ENCODE data around the gene PBX4. TPM values are rescaled to one million over a fixed set of nuclear protein-coding genes. Genes with fewer than 3 reads are reported as not detected.

PBX4 gene
- total RNA-seq, 1 donor from 2014 or later = 0.82 TPM

DNA sequence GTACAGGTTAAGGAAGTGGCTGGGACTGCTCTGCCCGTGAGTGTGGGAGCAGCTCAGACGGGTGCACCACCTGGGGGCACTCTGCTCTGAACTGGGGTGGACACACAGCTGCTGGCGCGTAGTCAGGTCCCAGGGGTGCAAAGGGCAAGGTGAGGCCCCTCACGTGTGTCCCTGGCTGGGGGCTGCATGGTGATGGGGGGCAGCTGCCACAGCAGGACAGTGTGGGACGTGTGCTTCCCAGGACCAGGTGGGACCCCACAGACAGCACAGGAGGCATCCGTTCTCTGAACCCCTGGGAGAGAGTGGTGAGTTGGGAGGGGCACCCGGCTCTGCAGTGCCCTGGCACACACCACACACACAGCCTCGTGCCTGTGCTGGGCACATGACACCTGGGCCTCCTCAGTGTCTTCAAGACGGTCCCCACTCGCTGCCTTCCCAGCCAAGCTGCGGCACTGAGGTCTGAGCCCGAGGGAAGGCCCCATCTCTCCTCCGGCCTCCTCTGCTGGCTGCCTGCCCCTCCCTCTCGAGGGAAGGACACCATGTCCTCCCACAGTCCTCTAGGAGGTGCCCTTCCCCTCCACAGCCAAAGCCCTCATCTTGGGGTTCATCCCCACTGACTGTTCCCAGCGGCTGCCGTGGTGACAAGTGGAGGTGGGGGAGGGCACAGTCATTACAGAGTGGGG is 55.7 kb downstream of the PBX4 start:
- no peak overlapping the region for H3K4me3 Mint-ChIP-seq (ENCODE audit: unreplicated experiment)
- no peaks in the 10 kb centered on the region for H3K9me3 Mint-ChIP-seq (ENCODE audit: unreplicated experiment)

DNA sequence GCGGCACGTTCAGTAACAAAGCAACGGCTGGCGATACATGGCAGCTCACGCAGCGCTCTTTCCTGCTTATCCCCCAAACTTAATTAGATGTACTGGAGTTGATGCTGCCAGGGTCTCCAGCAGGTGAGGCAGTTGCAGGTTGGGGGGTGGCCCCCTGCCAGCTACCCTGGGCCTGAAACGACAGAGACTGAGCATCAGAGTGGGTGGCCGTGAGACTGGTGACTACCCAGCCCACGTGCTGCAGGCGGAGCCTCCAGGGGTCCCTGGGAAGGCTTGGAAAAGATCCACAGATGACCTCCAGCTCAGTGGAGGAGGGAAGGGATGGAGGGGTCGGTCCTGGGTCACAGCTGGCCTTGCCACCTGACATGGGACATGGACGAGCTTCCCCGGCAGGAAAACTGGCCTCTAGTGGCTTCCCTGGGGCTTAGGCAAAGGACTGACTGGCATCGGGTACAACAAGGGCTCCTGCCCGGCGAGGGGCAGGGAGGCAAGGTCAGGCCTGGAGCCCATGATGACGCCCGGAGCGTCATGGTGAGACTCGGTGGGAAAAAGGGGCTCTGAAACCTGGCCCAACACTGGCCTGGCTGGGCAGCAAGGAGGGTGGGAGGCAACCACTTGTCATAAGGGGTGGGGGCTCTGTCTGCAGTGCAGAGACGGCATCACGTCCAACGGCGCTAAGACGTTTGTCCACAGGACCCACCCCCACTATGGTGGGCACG is 56.4 kb downstream of the PBX4 start:
- TF ChIP-seq, protein P1, sequence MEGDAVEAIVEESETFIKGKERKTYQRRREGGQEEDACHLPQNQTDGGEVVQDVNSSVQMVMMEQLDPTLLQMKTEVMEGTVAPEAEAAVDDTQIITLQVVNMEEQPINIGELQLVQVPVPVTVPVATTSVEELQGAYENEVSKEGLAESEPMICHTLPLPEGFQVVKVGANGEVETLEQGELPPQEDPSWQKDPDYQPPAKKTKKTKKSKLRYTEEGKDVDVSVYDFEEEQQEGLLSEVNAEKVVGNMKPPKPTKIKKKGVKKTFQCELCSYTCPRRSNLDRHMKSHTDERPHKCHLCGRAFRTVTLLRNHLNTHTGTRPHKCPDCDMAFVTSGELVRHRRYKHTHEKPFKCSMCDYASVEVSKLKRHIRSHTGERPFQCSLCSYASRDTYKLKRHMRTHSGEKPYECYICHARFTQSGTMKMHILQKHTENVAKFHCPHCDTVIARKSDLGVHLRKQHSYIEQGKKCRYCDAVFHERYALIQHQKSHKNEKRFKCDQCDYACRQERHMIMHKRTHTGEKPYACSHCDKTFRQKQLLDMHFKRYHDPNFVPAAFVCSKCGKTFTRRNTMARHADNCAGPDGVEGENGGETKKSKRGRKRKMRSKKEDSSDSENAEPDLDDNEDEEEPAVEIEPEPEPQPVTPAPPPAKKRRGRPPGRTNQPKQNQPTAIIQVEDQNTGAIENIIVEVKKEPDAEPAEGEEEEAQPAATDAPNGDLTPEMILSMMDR (IDR thresholded peaks at IDR 0.05; ENCODE audit: unreplicated experiment) = no peak
- no peaks in the 10 kb centered on the region for H3K9me3 Mint-ChIP-seq (ENCODE audit: unreplicated experiment)
- no peak overlapping the region for H3K4me3 Mint-ChIP-seq (ENCODE audit: unreplicated experiment)
- peaks cover 5% of the 10 kb centered on the region for H3K4me1 Mint-ChIP-seq (ENCODE audit: unreplicated experiment)
- H3K36me3 Mint-ChIP-seq (ENCODE audit: low read depth, unreplicated experiment) = no peaks in the 10 kb centered on the region
- DNase-seq (ENCODE audit: low spot score) = no peak
- H3K27ac Mint-ChIP-seq (ENCODE audit: unreplicated experiment) = no peak overlapping the region
- H3K27me3 Mint-ChIP-seq (ENCODE audit: unreplicated experiment) = peaks cover 11% of the 10 kb centered on the region

More for the DNA sequence above, 55.7 kb downstream of the PBX4 start:
- peaks cover 5% of the 10 kb centered on the region for H3K4me1 Mint-ChIP-seq (ENCODE audit: unreplicated experiment)
- H3K27ac Mint-ChIP-seq (ENCODE audit: unreplicated experiment) = no peak overlapping the region
- TF ChIP-seq, protein P1 (IDR thresholded peaks at IDR 0.05; ENCODE audit: unreplicated experiment) = no peak
- peaks cover 11% of the 10 kb centered on the region for H3K27me3 Mint-ChIP-seq (ENCODE audit: unreplicated experiment)
- H3K36me3 Mint-ChIP-seq (ENCODE audit: low read depth, unreplicated experiment) = no peaks in the 10 kb centered on the region
- DNase-seq (ENCODE audit: low spot score) = no peak

DNA sequence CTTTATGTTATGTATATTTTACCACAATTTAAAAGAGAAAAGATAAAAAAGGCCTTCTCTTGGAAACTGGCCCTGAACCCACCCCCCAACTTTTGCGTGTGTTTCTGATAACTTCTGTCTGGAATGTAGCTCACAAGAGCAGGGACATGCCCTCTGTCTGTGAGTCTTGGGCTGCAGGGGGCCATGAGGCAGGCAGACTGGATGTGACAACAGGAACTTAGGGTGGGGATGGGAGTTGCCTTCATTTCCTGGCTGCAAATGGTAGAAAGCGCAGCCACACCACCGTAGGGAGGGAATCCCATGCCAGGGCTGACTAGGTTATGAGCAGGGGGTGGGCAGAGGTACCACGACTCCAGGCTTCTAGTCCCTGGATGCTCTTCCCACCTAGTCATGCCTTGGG is 58.6 kb downstream of the PBX4 start:
- DNase-seq (ENCODE audit: low spot score) = no peak
- Mint-ChIP-seq H3K4me3 (ENCODE audit: unreplicated experiment) (no peak overlapping the region), H3K27me3 (ENCODE audit: unreplicated experiment) (peaks cover 11% of the 10 kb centered on the region), H3K27ac (ENCODE audit: unreplicated experiment) (no peak overlapping the region), H3K36me3 (ENCODE audit: low read depth, unreplicated experiment) (no peaks in the 10 kb centered on the region), H3K4me1 (ENCODE audit: unreplicated experiment) (peaks cover 5% of the 10 kb centered on the region), H3K9me3 (ENCODE audit: unreplicated experiment) (no peaks in the 10 kb centered on the region)
- TF ChIP-seq, protein P1 (IDR thresholded peaks at IDR 0.05; ENCODE audit: unreplicated experiment) = no peak

DNA sequence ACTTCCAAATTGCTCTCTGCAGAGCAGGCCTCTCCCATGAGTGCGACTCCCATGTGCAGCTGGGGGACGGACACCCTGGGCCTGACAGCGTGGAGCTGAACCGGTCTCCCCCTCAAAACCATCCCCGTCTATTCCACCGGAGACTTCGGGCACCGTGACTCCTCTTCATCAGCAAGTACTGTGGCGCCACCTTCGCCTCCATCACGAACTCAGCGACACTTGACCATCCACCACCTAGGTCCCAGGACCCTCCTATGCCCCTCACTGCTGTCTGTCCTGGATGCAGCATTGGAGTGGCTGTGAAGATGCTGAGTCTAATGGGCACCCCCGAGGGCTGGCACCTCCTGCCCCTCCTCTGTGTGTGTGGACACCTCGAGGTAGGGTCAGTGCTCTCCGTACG is 59.9 kb downstream of the PBX4 start:
- peaks cover 5% of the 10 kb centered on the region for H3K4me1 Mint-ChIP-seq (ENCODE audit: unreplicated experiment)
- no peak overlapping the region for H3K27ac Mint-ChIP-seq (ENCODE audit: unreplicated experiment)
- no peaks in the 10 kb centered on the region for H3K9me3 Mint-ChIP-seq (ENCODE audit: unreplicated experiment)
- H3K36me3 Mint-ChIP-seq (ENCODE audit: low read depth, unreplicated experiment) = no peaks in the 10 kb centered on the region
- TF ChIP-seq, protein P1 (IDR thresholded peaks at IDR 0.05; ENCODE audit: unreplicated experiment) = no peak
- peaks cover 11% of the 10 kb centered on the region for H3K27me3 Mint-ChIP-seq (ENCODE audit: unreplicated experiment)
- H3K4me3 Mint-ChIP-seq (ENCODE audit: unreplicated experiment) = peak overlapping the region; percentile 37
- no peak for DNase-seq (ENCODE audit: low spot score)

DNA sequence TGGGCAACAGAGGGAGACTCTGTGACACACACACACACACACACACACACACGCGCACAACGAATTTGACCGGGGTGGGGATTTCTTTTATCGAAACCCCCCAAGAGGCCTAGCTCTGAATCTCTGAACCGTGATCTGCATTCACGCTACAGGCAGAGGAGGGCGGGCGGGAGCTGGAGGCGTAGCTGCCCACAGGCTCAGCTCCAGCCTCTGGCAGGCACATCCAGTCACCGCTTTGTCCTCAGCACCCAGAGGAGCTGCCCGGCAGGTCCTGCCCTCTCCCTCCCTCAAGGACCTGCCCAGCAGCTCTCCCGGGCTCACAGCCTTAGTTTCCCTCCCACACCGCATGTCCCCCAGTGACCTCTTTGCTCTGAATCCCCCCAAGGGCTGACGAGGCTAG is 60.4 kb downstream of the PBX4 start:
- Mint-ChIP-seq H3K4me3 (ENCODE audit: unreplicated experiment) (no peak overlapping the region), H3K27me3 (ENCODE audit: unreplicated experiment) (peaks cover 13% of the 10 kb centered on the region), H3K27ac (ENCODE audit: unreplicated experiment) (no peak overlapping the region), H3K4me1 (ENCODE audit: unreplicated experiment) (peaks cover 5% of the 10 kb centered on the region), H3K9me3 (ENCODE audit: unreplicated experiment) (no peaks in the 10 kb centered on the region), H3K36me3 (ENCODE audit: low read depth, unreplicated experiment) (no peaks in the 10 kb centered on the region)
- TF ChIP-seq, protein P1 (IDR thresholded peaks at IDR 0.05; ENCODE audit: unreplicated experiment) = no peak
- no peak for DNase-seq (ENCODE audit: low spot score)

Measured in endothelial cell (in vitro differentiated cells).